Glomerular visceral epithelial cell (primary cell): Measurements from ENCODE around the gene ABHD5.
"Not testable (repeated sequence)": the region's sequence is repeated elsewhere in the genome, so short reads cannot be mapped to it uniquely, and the experiment has no call there.

Source experiments
- DNase-seq: peaks from one replicate; pipeline ENCODE4 v3.0.0-alpha.2; 2016; ENCODE audit errors: extremely low spot score

The ABHD5 gene

DNA sequence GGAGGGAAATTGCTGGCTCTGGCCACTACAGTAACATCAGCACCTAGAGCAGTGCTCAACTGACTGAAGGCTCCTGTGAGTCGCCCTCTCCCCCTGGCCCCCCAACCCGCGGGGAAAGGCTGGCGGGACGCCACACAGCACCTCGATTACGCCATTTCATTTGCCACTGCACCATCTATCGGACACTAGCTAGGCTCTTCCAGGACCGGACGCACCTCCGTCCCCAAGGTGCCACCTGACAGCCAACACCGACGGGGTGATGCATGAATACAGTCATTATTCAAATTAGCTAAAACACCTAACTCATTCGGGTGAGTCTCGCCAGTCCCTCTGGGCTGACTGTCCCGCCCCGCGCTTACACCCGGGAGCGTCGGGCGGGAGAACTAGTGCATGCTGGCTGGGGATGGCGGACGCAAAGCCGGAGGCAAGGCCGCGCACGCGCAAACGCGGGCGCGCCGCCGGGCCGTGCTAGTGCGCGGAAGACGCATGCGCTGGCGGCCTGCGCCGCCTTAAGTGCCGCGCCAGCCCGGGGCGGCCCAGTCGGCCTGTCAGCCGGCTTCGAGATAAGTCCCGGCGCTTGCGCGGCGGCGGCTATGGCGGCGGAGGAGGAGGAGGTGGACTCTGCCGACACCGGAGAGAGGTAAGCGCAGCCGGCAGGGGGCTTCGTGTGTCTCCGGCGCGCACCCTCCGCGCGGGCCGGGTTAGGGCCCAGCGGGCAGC is at the start of gene ABHD5:
TSS of gene ABHD5 (plus strand) at position 539 of the 720 bp plus-strand sequence. CDS start at position 594, 55 bp downstream.
- peak; percentile 95 for DNase-seq

- no peak for DNase-seq
Observed at GRCh38 chr3:43641306-43642114, 49.2 kb upstream of the ABHD5 start.

- no peak for DNase-seq
Observed at GRCh38 chr3:43644443-43644842, 46.3 kb upstream of the ABHD5 start.

- peak; percentile 16 for DNase-seq
Observed at GRCh38 chr3:43647331-43648166, 43.2 kb upstream of the ABHD5 start.

- DNase-seq = no peak
Observed at GRCh38 chr3:43648957-43649356, 41.8 kb upstream of the ABHD5 start.

- no peak for DNase-seq
Observed at GRCh38 chr3:43649365-43649968, 41.3 kb upstream of the ABHD5 start.

DNA sequence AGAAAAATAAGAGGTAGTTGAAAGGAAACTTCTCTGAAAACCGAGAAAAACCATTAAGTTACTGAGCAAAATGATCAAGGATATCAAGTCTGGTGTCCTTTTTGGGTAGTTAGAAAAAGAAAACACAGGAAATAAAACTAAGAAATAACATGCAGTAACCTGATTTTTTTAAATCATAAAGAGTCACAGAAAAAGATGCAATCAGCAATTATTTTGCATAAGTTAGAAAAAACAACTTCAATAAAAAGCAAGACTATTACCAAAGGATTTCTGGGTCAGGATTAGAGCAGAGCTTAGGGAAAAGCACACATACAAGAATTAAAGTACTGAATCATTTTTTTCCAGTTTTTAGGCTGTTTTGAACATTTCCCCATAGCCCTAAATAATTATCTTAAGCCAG is 40.4 kb upstream of the ABHD5 start:
- no peak for DNase-seq

DNA sequence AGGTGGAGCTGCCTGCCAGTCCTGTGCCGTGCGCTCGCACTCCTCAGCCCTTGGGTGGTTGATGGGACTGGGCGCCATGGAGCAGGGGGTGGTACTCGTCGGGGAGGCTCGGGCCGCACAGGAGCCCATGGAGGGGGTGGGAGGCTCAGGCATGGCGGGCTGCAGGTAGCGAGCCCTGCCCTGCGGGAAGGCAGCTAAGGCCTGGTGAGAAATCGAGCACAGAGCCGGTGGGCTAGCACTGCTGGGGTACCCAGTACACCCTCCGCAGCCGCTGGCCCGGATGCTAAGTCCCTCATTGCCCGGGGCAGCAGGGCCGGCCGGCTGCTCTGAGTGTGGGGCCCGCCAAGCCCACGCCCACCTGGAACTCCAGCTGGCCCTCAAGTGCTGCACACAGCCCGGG is 34.3 kb upstream of the ABHD5 start:
- not testable (repeated sequence) for DNase-seq

DNA sequence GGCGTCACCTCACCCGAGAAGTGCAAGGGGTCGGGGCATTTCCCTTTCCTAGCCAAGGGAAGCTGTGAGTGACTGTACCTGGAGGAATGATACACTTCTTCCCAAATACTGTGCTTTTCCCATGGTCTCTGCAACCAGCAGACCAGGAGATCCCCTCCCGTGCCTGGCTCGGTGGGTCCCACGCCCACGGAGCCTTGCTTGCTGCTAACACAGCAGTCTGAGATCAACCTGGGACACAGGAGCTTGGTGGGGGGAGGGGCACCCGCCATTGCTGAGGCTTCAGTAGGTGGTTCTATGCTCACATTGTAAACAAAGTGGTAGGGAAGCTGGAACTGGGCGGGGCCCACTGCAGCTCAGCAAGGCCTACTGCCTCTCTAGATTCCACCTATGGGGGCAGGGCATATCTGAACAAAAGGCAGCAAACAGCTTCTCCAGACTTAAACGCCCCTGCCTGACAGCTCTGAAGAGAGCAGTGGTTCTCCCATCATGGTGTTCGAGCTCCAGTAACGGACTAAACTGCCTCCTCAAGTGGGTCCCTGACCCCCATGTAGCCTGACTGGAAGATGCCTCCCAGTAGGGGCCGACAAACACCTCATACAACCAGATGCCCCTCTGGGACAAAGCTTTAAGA is 31.4 kb upstream of the ABHD5 start:
- no peak for DNase-seq

DNA sequence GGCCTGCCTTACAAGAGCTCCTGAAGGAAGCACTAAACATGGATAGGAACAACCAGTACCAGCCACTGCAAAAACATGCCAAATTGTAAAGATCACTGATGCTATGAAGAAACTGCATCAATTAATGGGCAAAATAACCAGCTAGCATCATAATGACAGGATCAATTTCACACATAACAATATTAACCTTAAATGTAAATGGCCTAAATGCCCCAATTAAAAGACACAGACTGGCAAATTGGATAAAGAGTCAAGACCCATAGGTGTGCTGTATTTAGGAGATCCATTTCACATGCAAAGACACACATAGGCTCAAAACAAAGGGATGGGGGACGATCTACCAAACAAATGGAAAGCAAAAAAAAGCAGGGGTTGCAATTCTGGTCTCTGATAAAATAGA is 29.4 kb upstream of the ABHD5 start:
- not testable (repeated sequence) for DNase-seq

- DNase-seq = not testable (repeated sequence)
Observed at GRCh38 chr3:43665011-43665410, 25.7 kb upstream of the ABHD5 start.

DNA sequence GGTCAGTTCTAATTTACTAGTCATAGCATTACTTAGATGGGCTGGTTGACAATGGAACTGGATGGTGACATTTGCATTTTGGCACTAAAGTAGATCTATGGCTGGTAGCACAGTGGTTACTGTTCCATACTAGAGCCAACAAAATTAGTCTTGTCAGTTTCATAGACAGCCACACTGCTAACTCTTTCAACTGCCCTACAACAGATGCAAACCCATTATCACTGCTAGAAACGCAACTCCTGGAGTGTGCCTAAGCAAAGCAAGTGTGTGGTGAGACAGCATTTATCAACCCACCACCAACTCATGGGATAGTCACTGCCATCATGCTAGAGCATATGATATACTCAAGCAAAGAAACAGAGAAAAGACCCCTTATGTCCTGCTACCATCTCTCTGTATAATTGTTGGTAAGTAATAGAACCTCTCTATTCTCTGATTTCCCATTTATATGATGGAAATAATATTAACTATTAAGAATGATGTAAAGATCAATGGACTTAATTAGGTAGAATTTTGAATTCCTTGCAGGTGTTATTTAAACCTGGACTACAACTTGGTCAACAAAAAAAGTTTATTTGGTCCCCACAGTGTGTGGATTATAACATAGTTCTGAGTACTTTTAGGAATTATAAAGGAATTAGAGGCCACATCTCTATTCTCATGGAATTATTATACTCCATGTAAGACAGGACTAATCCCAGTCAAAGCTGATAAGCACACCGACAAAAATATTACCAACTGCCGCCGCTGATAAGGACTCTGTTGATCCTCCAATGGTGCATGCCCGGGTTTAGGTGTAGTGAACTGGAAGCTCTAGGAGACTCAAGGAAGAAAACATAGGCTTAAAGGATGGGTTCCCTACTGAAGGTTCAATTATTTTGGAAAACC is 19.9 kb upstream of the ABHD5 start:
- DNase-seq = no peak

DNA sequence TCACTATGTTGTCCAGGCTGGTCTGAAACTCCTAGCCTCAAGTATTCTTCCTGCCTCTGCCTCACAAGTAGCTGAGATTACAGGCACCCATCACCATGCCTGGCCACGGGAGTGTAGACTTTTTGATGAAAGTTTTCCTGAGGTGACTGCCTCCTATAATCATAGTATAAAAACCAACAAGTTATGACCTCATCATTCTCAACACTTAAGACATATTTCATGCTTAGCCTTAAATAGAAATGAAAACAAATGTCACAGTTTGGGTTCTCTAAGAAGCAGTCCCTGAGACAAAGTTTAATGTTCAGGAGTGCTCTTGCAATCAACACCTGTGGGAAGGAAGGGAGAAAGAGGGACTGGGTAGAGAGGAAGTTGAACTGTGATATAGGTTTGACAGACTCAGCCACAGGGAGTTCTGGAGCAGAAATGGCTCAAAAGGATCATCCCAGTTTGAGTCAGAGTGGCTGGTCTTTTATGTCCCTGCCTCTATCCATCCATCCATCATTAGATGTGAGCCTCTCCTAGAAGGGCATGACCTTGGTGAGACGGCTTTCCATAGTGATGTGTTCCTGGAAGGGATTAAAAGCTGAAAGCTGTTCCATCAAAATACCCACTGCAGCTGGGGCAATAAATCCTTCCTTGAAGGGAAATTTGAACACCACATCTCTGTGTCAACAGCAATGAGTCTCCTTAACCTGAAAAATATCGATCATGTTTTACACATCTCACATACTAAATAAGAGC is 16.2 kb upstream of the ABHD5 start:
- no peak for DNase-seq

GRCh38 chr3:43675593-43675992 is 15.1 kb upstream of the ABHD5 start:
- DNase-seq = no peak

GRCh38 chr3:43676441-43676840 is 14.3 kb upstream of the ABHD5 start:
- DNase-seq = no peak

DNA sequence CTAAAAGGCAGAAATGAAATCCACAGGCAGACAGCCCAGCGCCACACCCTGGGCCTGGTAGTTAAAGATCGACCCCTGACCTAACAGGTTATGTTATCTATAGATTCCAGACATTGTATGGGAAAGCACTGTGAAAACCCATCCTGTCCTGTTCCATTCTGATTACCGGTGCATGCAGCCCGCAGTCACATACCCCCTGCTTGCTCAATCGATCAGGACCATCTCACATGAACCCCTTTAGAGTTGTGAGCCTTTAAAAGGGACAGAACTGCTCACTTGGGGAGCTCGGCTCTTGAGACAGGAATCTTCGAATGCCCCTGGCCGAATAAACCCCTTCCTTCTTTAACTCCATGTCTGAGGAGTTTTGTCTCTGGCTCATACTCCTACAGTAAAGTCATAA is 12.4 kb upstream of the ABHD5 start:
- not testable (repeated sequence) for DNase-seq

DNA sequence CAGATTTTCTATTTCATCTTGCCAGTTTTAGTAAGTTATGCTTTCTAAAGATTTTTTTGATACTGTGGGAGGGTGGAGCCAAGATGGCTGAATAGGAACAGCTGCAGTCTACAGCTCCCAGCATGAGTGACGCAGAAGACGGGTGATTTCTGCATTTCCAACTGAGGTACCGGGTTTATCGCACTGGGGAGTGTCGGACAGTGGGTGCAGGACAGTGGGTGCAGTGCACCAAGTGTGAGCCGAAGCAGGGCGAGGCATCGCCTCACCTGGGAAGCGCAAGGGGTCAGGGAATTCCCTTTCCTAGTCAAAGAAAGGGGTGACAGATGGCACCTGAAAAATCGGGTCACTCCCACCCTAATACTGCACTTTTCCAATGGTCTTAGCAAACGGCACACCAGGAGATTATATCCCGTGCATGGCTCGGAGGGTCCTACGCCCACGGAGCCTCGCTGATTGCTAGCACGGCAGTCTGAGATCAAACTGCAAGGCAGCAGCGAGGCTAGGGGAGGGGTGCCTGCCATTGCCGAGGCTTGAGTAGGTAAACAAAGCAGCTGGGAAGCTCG is 11.8 kb upstream of the ABHD5 start:
- DNase-seq = not testable (repeated sequence)

DNA sequence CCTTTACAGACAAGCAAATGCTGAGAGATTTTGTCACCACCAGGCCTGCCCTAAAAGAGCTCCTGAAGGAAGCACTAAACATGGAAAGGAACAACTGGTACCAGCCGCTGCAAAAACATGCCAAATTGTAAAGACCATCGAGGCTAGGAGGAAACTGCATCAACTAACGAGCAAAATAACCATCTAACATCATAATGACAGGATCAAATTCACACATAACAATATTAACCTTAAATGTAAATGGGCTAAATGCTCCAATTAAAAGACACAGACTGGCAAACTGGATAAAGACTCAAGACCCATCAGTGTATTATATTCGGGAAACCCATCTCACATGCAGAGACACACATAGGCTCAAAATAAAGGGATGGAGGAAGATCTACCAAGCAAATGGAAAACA is 9.9 kb upstream of the ABHD5 start:
- not testable (repeated sequence) for DNase-seq

DNA sequence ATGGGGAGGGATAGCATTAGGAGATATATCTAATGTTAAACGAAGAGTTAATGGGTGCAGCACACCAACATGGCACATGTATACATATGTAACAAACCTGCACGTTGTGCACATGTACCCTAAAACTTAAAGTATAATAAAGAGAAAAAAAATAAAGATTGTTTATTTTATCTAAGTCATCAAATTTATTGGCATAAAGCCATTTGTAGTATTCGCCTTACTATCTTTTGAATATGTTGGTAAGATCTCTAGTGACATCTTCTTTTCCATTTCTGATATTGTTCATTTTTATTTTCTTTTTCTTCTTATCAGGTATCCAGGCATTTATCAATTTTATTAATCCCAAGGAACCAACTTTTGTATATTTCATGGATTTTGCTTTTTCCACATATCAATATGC is 5.8 kb upstream of the ABHD5 start:
- no peak for DNase-seq
